HL-60 (cell line): ENCODE measurements around the gene YAE1.

Experiments
- DNase-seq, 2 experiments: peaks; one replicate each; pipeline ENCODE4 v3.0.0-alpha.2; 2010 to 2020; ENCODE audit warnings: low read depth in 1 of 2, low spot score in 1 of 2
- H3K27ac ChIP-seq: fragments of 250-450 bp; sonication (Bioruptor Pico); replicated peaks from 2 replicates; pipeline ENCODE4 v1.5.1; 2020; ENCODE audit warnings: mild to moderate bottlenecking, moderate library complexity
- H3K27me3 ChIP-seq: fragments of 250-450 bp; sonication (Bioruptor Pico); 2 replicates; pipeline ENCODE4 v1.5.1; 2021; ENCODE audit warnings: mild to moderate bottlenecking, moderate library complexity; ENCODE audit not compliant: insufficient read depth, poor library complexity, severe bottlenecking
- H3K4me3 ChIP-seq: replicated peaks from 2 replicates; pipeline ENCODE4 v1.5.1; 2011; ENCODE audit warnings: mild to moderate bottlenecking, control low read depth, low read length; ENCODE audit not compliant: insufficient read depth
- CTCF ChIP-seq: IDR thresholded peaks from one replicate; pipeline ENCODE4 v1.5.1; 2011; ENCODE audit warnings: low read length, control low read depth, inconsistent platforms; ENCODE audit not compliant: insufficient read depth
- GABPA ChIP-seq: IDR thresholded peaks from 2 replicates; pipeline ENCODE4 v1.6.1; 2012; ENCODE audit warnings: low read depth
- POLR2AphosphoS5 ChIP-seq: IDR thresholded peaks from 2 replicates; pipeline ENCODE4 v1.6.1; 2012; ENCODE audit warnings: low read depth
- REST ChIP-seq: IDR thresholded peaks from 2 replicates; pipeline ENCODE4 v1.6.1; 2012; ENCODE audit warnings: low read depth; ENCODE audit not compliant: insufficient replicate concordance
- SPI1 ChIP-seq: IDR thresholded peaks from 2 replicates; pipeline ENCODE4 v1.6.1; 2012; ENCODE audit warnings: low read depth, mild to moderate bottlenecking, borderline replicate concordance

Gene YAE1

GRCh38 chr7:39574673-39575349 lies 8.6 kb downstream of the YAE1 start:
- DNase-seq = no peak
- no peaks in the 10 kb centered on the region for H3K27me3 ChIP-seq
- TF ChIP-seq SPI1 (no peak), CTCF (no peak)
- no peak overlapping the region for H3K27ac ChIP-seq
- H3K4me3 ChIP-seq = no peak overlapping the region

GRCh38 chr7:39577229-39577874 lies 11.1 kb downstream of the YAE1 start:
- DNase-seq = no peak
- Histone ChIP-seq H3K27me3 (no peaks in the 10 kb centered on the region), H3K27ac (no peak overlapping the region), H3K4me3 (no peak overlapping the region)
- TF ChIP-seq GABPA = no peak
- no peak for TF ChIP-seq POLR2AphosphoS5
- no peak for TF ChIP-seq CTCF
- TF ChIP-seq SPI1 = no peak
- TF ChIP-seq REST = no peak

- Histone ChIP-seq H3K27me3 (no peaks in the 10 kb centered on the region), H3K4me3 (no peak overlapping the region), H3K27ac (no peak overlapping the region)
- TF ChIP-seq CTCF = peak; percentile 67
- TF ChIP-seq GABPA = no peak
- TF ChIP-seq POLR2AphosphoS5 = no peak
- no peak for TF ChIP-seq SPI1
- no peak for TF ChIP-seq REST
- peak; percentile 86 to 88 for DNase-seq
These were observed 14.1 kb downstream of the YAE1 start for GRCh38 chr7:39580149-39580874.
